BE2C (cell line): ENCODE measurements around the gene NPHP1. TPM values are rescaled to one million over a fixed set of nuclear protein-coding genes. Genes with fewer than 3 reads are reported as not detected.
A peak's percentile ranks its signal among the peaks of the same experiment; 100 is the strongest.
"Not testable (repeated sequence)": the region's sequence is repeated elsewhere in the genome, so short reads cannot be mapped to it uniquely, and the experiment has no call there.

Source experiments
- DNase-seq: peaks from one replicate; pipeline ENCODE4 v3.0.0-alpha.2; 2020
- H3K27me3 ChIP-seq: fragments of 250-450 bp; sonication (Bioruptor Pico); 2 replicates; pipeline ENCODE4 v1.5.1; 2020; ENCODE audit warnings: mild to moderate bottlenecking
- H3K36me3 ChIP-seq: fragments of 250-450 bp; sonication (Bioruptor Pico); 2 replicates; pipeline ENCODE4 v1.5.1; 2020; ENCODE audit warnings: mild to moderate bottlenecking
- H3K4me1 ChIP-seq: fragments of 250-450 bp; sonication (Bioruptor Pico); 2 replicates; pipeline ENCODE4 v1.5.1; 2020
- H3K4me3 ChIP-seq: 2 replicates; pipeline ENCODE4 v1.5.1; 2011; ENCODE audit warnings: low read depth, low read length
- H3K9me3 ChIP-seq: fragments of 250-450 bp; sonication (Bioruptor Pico); 2 replicates; pipeline ENCODE4 v1.5.1; 2020
- polyA plus RNA-seq: library from polyadenylated mRNA; unstranded; fragments of >200 nt; gene quantifications from one replicate; pipeline ENCODE4 v1.2.1, GENCODE V29; 2012; ENCODE audit warnings: low read depth, missing spikeins; ENCODE audit not compliant: insufficient read length, insufficient read depth
- TF ChIP-seq, protein P1 (sequence below): IDR thresholded peaks from 2 replicates; pipeline ENCODE4 v1.5.1; 2012; ENCODE audit warnings: mild to moderate bottlenecking, low read depth, low read length

Gene NPHP1
- 0.26 TPM for polyA plus RNA-seq

DNA sequence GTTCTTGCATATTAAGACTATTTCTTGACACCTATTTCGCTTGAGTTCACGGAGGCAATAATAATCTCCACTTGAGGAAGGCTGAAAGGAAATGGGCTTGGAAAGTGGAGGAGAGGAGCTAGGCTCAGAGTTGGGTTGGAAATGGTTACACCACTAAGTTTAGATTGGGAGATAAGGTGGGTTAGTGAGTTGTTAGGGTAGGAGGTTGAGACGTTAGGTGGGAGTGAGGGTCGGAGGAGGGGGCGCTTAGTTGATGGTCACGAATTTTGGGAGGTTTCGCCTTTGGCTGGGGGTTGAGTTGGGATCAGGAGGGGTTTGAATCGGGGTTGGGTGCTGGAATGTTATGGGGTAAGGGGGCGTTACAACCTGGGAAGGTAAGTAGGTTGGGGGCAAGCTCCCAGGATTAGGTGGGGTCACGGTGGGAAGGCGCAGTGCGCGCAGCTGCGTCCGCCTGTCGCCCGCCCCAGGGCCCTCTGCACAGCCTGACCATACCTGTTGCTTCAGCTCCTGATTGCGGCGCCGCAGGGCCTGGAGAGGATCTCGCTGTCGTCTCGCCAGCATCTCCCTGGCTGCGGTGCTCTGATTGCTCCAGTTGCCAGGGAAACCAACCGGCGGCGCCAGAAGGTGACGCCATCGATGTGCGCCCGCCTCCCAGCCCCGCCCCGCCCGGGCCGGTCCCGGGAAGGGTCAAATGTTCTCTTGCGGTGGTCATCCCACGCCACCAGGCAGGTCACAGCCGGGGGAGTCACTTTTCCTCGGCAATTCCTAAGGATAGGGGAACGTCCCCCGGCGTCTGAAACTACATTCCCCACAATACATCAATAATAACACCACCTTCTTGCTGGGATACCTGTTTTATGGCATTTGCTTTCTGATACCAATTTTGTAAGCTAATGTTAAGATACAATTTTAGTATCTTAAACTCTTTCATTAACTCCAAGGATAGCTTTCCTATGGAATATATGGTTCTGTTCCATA is at the start of gene NPHP1:
Gene NPHP1 (minus strand): TSS at position 606 of the 978 bp plus-strand sequence. CDS start 45 bp downstream, at position 561.
- DNase-seq: peak; percentile 81
- TF ChIP-seq, protein P1, sequence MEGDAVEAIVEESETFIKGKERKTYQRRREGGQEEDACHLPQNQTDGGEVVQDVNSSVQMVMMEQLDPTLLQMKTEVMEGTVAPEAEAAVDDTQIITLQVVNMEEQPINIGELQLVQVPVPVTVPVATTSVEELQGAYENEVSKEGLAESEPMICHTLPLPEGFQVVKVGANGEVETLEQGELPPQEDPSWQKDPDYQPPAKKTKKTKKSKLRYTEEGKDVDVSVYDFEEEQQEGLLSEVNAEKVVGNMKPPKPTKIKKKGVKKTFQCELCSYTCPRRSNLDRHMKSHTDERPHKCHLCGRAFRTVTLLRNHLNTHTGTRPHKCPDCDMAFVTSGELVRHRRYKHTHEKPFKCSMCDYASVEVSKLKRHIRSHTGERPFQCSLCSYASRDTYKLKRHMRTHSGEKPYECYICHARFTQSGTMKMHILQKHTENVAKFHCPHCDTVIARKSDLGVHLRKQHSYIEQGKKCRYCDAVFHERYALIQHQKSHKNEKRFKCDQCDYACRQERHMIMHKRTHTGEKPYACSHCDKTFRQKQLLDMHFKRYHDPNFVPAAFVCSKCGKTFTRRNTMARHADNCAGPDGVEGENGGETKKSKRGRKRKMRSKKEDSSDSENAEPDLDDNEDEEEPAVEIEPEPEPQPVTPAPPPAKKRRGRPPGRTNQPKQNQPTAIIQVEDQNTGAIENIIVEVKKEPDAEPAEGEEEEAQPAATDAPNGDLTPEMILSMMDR: no peak
- Histone ChIP-seq H3K4me3 (peak within 1 kb of the TSS; percentile 62), H3K9me3 (no peaks in the 10 kb centered on the region), H3K4me1 (no peaks in the 10 kb centered on the region), H3K27me3 (no peaks in the 10 kb centered on the region), H3K36me3 (no peaks in the 10 kb centered on the region)

DNA sequence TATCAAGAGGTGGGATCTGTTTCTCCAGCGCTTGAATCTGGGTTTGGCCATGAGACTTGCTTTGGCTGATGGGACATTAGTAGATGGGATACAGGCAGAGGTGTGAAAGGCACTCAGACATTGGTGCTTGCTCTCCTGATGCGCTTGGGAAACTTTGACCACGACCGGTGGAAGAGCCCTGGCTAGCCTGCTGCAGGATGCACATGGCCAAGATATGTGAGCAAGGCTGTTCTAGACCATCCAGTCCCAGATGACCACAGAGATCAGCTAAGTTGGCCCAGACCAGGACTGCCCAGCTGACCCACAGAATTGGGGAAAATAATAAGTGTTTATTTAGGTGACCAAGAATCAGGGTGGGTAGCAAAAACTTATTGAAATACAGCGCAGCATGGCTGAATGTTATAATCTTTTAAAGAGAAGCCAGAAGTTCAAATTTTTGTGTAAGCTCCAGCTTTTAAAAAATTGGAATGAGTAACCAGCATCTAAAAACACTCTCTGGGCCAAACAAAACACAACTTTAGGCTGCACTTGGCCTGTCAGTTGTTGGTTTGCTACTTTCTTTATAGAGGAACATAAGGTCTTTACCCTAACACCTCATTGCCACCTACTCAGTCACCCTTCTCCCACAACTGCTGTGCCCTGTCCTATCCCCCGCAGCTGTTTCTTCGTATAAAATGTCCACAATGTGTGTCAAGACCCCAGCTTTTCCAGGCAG is 43.4 kb upstream of the NPHP1 start:
- H3K9me3 ChIP-seq, H3K36me3 ChIP-seq, H3K4me1 ChIP-seq, H3K4me3 ChIP-seq, DNase-seq, H3K27me3 ChIP-seq: not testable (repeated sequence)

DNA sequence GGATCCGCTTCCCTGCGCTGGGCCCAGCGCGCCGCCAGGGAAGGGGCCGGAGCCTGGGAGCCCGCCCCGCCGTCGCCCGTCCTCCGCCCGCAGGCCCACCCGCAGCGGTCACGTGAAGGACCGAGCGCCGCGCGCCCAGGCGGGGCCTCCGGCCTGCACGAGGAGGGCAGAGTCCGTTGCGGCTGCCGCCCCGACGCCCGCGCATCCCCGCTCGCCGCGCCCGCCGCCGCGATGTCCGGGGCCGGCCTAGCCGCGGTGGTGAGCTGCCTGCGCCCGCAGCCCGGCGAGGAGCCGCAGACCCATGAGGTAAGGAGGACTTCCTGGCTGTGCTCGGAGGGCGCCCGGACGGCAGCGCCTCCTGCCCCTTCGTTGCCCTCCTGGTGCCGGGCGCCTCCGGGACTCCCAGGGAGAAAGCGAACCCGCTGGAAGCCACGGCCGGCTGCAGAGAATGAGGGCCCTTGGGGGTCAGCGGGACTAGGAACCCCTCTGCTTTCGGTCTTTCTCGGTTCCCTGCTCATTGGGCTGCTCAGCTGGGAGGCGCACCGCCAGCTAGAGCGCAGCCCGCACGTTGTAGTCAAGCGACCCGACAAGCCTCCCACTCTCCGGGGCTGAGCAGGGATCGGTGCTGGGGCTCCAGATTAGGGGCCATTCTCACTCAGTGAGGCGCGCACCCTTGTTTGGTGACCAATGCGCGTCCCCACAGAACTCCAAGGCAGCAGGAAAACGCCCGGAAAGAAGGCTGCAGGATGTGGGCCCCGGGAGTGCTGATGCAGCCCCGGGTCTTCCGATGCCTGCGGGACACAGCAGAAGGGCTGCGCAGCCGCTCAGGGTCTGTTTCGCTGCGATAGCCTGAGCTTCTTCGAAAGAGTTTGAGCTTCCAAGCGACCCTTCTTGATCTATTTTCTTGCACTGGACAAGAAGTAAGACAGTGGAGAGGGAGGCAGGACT is 40.9 kb upstream of the NPHP1 start:
- not testable (repeated sequence) for H3K27me3 ChIP-seq, H3K36me3 ChIP-seq, H3K4me3 ChIP-seq, DNase-seq, H3K4me1 ChIP-seq, H3K9me3 ChIP-seq

DNA sequence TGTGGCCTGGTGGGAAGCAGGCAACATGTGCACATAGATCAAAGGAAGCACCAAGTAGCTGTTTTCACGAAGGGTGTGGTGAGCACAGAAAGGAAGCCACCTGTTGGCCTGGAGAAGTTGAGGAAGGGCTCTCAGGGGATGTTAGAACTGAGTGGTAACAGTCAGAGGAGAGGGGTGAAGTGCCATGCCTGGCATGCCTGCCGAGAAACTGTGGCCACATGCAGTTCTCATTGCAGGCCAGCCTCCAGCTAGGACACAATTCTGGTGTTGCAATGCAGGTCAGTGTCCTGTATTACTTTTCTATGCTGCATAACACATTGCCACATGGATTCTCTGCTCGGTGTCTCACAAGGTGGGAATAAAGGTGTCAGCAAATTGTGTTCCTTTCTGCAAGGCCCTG is 38.5 kb upstream of the NPHP1 start:
- DNase-seq: not testable (repeated sequence)

DNA sequence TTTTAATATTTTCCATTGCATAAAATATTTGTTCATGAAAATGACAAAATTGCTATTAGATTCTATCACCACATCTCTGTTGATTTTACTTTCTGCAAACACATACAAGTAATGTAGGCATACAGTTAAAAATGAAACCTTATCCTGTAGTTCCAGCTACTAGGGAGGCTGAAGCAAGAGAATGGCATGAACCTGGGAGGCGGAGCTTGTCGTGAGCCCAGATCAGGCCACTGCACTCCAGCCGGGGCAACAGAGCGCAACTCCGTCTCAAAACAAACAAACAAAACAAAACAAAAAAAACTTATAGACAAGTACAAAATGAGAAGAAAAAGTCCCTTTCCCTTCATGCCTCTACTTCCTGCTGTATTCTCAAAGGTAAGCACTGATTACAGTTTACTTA is 29.7 kb upstream of the NPHP1 start:
- not testable (repeated sequence) for H3K9me3 ChIP-seq, DNase-seq, H3K4me3 ChIP-seq, H3K4me1 ChIP-seq, H3K27me3 ChIP-seq, H3K36me3 ChIP-seq

More for the DNA sequence above, 38.5 kb upstream of the NPHP1 start:
- H3K4me3 ChIP-seq, H3K4me1 ChIP-seq, H3K36me3 ChIP-seq, H3K9me3 ChIP-seq, H3K27me3 ChIP-seq: not testable (repeated sequence)

DNA sequence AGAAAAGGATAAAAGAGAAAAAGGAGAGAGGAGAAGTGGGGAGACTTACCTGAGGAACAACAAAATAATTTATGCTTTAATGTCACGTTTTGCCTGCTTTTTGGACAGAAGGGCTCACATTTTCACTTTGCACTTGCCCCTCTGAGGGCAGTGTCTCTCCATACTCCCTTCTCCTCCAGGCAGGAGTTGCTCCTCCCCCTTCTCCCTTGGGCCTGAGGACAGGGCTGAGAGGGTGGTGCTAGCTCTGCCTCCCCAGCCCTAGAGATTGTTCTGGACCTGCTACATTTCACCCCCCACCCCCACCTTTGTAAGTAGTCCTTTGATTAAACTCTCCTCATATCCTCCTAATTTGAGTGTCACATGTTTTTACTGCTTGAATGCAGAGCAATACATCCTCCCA is 25.1 kb upstream of the NPHP1 start:
- not testable (repeated sequence) for H3K36me3 ChIP-seq, DNase-seq

DNA sequence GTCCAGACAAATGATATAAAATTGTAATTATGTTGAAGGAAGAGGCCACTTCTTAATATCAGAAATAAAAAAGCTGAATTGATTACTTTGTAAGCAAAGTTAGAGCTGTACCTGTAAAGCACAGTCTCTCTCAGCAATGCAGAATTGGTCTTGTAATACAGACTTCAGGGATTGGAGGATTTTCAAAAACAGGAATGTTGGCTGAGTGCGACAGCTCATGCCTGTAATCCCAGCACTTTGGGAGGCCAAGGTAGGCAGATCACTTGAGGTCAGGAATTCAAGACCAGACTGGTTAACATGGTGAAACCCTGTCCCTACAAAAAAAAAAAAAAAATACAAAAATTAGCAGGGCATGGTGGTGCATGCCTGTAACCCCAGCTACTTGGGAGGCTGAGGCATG is 17.8 kb upstream of the NPHP1 start:
- not testable (repeated sequence) for H3K9me3 ChIP-seq, H3K4me1 ChIP-seq, H3K36me3 ChIP-seq, DNase-seq, H3K4me3 ChIP-seq, H3K27me3 ChIP-seq

More for the DNA sequence above, 25.1 kb upstream of the NPHP1 start:
- not testable (repeated sequence) for H3K27me3 ChIP-seq, H3K9me3 ChIP-seq, H3K4me3 ChIP-seq, H3K4me1 ChIP-seq

DNA sequence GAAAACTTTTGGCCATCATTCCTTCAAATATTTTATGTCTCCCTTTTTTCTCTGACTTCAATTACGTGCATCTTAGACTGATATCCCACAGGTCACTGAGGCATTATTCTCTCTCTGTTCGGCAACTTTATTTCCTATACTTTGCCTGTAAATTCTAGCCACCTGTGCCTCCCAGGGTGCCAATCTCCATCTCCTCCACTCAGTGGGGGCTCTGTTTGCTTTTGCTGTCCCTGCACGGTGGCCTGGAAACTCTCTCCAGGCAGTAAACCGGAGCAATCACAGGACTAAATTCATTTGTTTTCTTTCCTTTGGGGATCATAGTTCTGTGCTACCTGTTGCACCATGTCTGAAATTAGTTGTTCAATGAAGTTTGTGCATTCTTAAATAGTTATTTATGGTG is 17.1 kb upstream of the NPHP1 start:
- TF ChIP-seq, protein P1: no peak
- Histone ChIP-seq H3K4me1 (no peaks in the 10 kb centered on the region), H3K9me3 (no peaks in the 10 kb centered on the region), H3K36me3 (no peaks in the 10 kb centered on the region), H3K4me3 (no peak overlapping the region), H3K27me3 (no peaks in the 10 kb centered on the region)
- DNase-seq: no peak
